HepG2 (cell line): Measurements from ENCODE around the gene NOC2L. TPM values are rescaled to one million over a fixed set of nuclear protein-coding genes. Genes with fewer than 3 reads are reported as not detected.

Experiments used
- ATF7 ChIP-seq, 2 experiments: fragments of 450-650 bp in 1 of 2; sonication (generic) in 1 of 2; formaldehyde crosslinking in 1 of 2; IDR thresholded peaks; 2 replicates each; pipeline versions ENCODE4 v1.4.0 to v1.6.1; 2016 to 2020; ENCODE audit warnings: antibody characterized with exemption in 1 of 2, mild to moderate bottlenecking in 1 of 2, missing genetic modification reagents in 1 of 2
- BORCS8-MEF2B ChIP-seq: sonication (generic); formaldehyde crosslinking; IDR thresholded peaks from 2 replicates; pipeline ENCODE4 v1.8.0; 2022; ENCODE audit warnings: mild to moderate bottlenecking, missing genetic modification reagents
- GTF3A ChIP-seq: sonication (generic); formaldehyde crosslinking; conservative IDR thresholded peaks from 2 replicates; pipeline ENCODE4 v1.4.0; 2020; ENCODE audit warnings: mild to moderate bottlenecking, missing genetic modification reagents
- HNF1B ChIP-seq: sonication (generic); formaldehyde crosslinking; IDR thresholded peaks from 2 replicates; pipeline ENCODE4 v1.5.1; 2020; ENCODE audit warnings: mild to moderate bottlenecking, moderate library complexity, missing genetic modification reagents
- MEF2D ChIP-seq: sonication (generic); formaldehyde crosslinking; IDR thresholded peaks from 2 replicates; pipeline ENCODE4 v1.5.1; 2020; ENCODE audit warnings: mild to moderate bottlenecking, missing genetic modification reagents
- NR2F1 ChIP-seq, 2 experiments: fragments of 450-650 bp in 1 of 2; formaldehyde crosslinking in 1 of 2; IDR thresholded peaks; 2 replicates each; pipeline versions ENCODE4 v1.5.0 to v1.6.1; 2016 to 2020; ENCODE audit warnings: mild to moderate bottlenecking in 1 of 2, missing compliant biosample characterization in 1 of 2, missing genetic modification reagents in 1 of 2, moderate library complexity in 1 of 2
- PAWR ChIP-seq: sonication (generic); formaldehyde crosslinking; IDR thresholded peaks from 2 replicates; pipeline ENCODE4 v1.4.0; 2020; ENCODE audit warnings: missing genetic modification reagents, mild to moderate bottlenecking, borderline replicate concordance
- PPARG ChIP-seq: conservative IDR thresholded peaks from 2 replicates; pipeline ENCODE4 v1.6.1; 2016; ENCODE audit warnings: missing biosample characterization, missing genetic modification reagents
- SNAPC5 ChIP-seq: sonication (generic); formaldehyde crosslinking; IDR thresholded peaks from 2 replicates; pipeline ENCODE4 v1.8.1; 2023; ENCODE audit warnings: mild to moderate bottlenecking, missing genetic modification reagents, borderline replicate concordance
- ZNF12 ChIP-seq: sonication (generic); formaldehyde crosslinking; IDR thresholded peaks from 2 replicates; pipeline ENCODE4 v1.5.0; 2020; ENCODE audit warnings: missing genetic modification reagents
- ZNF570 ChIP-seq: sonication (generic); formaldehyde crosslinking; IDR thresholded peaks from 2 replicates; pipeline ENCODE4 v1.4.0; 2020; ENCODE audit warnings: mild to moderate bottlenecking, missing genetic modification reagents, borderline replicate concordance
- ZNF672 ChIP-seq: sonication (generic); formaldehyde crosslinking; IDR thresholded peaks from 2 replicates; pipeline ENCODE4 v1.8.1; 2022; ENCODE audit warnings: missing genetic modification reagents
- ZNF883 ChIP-seq: sonication (generic); formaldehyde crosslinking; IDR thresholded peaks from 2 replicates; pipeline ENCODE4 v1.5.1; 2020; ENCODE audit warnings: mild to moderate bottlenecking, missing genetic modification reagents; ENCODE audit errors: not compliant biosample characterization
- polyA plus RNA-seq, 8 experiments: library from polyadenylated mRNA; depleted of rRNA in 3 of 8; stranded (reverse) in 7 of 8; unstranded in 1 of 8; fragments of >200 nt; fragmentation: Illumina TruSeq in 4 of 8; extraction: Trizol in 4 of 8; gene quantifications; 2 replicates each; pipeline versions ENCODE4 v1.2.1 to v1.2.3, GENCODE V29; 2011 to 2016; ENCODE audit warnings: low read depth in 4 of 8, missing spikeins in 1 of 8, mixed read lengths in 1 of 8; ENCODE audit not compliant: insufficient read depth in 1 of 8
- total RNA-seq, 5 experiments: library from RNA; depleted of rRNA; stranded (reverse); fragments of >200 nt; fragmentation: Illumina TruSeq; extraction: Trizol; gene quantifications; 2 replicates each; pipeline ENCODE4 v1.2.3, GENCODE V29; 2016; ENCODE audit warnings: low read depth in 1 of 5
- TF ChIP-seq, protein P1 (sequence below): sonication (generic); formaldehyde crosslinking; IDR thresholded peaks from 2 replicates; pipeline ENCODE4 v1.4.0; 2020; ENCODE audit warnings: missing genetic modification reagents
- TF ChIP-seq, protein P2 (sequence below): sonication (generic); formaldehyde crosslinking; IDR thresholded peaks from 2 replicates; pipeline ENCODE4; 2020; ENCODE audit warnings: missing genetic modification reagents, mild to moderate bottlenecking, borderline replicate concordance
- TF ChIP-seq, protein P3 (sequence below): IDR thresholded peaks from 2 replicates; pipeline ENCODE4 v1.6.1; 2016; ENCODE audit warnings: low read depth, missing genetic modification reagents, missing compliant biosample characterization

The NOC2L gene
- total and polyA plus RNA-seq, 2 of the 13 experiments (the other 11 are each of a cell fraction or from before 2014, with no cell fraction given): 32.0 to 103 TPM

DNA sequence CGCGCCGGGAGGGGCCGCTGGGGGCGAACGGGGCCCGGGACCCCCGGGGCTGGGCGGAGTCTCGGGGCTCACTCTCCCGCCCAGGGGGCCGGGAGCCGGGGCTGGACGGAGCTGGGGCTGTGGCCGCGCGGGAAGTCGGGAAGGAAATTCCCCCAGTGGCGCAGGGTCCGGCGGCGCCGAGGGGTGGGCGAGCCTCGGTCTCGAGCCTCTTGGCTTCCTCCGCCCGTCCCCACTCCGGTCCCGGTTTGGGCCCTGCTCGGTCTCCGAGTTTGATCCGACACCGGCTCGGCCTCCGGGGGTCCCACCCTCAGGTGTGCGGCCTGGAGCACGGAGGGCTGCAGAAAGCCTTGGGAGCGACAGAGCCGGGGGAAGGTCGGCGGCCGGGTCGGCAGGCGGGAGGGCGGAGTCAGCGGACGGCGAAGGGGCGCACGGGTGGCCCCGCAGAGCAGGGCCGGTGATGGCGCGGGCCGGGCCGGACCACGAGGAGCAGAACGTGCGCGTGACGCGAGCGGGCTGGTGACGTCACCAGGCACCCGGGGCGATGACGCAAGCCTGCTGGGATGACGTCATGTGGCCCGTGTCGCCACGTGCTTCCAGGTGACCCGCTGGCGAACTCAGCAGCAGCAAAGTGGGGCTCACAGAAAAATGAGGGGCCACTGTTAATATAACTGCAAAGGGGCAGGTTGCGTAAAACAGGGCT, 41.5 kb upstream of the NOC2L start (continued):
- peak; percentile 100 for TF ChIP-seq ATF7 (IDR thresholded peaks at IDR 0.05)
- peak; percentile 100 for TF ChIP-seq ATF7 (CRISPR knock-in tag; IDR thresholded peaks at IDR 0.05)
- TF ChIP-seq, protein P1, sequence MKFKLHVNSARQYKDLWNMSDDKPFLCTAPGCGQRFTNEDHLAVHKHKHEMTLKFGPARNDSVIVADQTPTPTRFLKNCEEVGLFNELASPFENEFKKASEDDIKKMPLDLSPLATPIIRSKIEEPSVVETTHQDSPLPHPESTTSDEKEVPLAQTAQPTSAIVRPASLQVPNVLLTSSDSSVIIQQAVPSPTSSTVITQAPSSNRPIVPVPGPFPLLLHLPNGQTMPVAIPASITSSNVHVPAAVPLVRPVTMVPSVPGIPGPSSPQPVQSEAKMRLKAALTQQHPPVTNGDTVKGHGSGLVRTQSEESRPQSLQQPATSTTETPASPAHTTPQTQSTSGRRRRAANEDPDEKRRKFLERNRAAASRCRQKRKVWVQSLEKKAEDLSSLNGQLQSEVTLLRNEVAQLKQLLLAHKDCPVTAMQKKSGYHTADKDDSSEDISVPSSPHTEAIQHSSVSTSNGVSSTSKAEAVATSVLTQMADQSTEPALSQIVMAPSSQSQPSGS (CRISPR knock-in tag): peak; percentile 100
- TF ChIP-seq, protein P2, sequence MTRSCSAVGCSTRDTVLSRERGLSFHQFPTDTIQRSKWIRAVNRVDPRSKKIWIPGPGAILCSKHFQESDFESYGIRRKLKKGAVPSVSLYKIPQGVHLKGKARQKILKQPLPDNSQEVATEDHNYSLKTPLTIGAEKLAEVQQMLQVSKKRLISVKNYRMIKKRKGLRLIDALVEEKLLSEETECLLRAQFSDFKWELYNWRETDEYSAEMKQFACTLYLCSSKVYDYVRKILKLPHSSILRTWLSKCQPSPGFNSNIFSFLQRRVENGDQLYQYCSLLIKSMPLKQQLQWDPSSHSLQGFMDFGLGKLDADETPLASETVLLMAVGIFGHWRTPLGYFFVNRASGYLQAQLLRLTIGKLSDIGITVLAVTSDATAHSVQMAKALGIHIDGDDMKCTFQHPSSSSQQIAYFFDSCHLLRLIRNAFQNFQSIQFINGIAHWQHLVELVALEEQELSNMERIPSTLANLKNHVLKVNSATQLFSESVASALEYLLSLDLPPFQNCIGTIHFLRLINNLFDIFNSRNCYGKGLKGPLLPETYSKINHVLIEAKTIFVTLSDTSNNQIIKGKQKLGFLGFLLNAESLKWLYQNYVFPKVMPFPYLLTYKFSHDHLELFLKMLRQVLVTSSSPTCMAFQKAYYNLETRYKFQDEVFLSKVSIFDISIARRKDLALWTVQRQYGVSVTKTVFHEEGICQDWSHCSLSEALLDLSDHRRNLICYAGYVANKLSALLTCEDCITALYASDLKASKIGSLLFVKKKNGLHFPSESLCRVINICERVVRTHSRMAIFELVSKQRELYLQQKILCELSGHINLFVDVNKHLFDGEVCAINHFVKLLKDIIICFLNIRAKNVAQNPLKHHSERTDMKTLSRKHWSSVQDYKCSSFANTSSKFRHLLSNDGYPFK (CRISPR knock-in tag): no peak; the same call in 1 of the 2 replicates
- TF ChIP-seq ZNF672: no peak
- no peak for TF ChIP-seq NR2F1 (CRISPR knock-in tag; IDR thresholded peaks at IDR 0.05)
- TF ChIP-seq ZNF570: no peak
- TF ChIP-seq HNF1B: peak; percentile 75; the same call in 1 of the 2 replicates
- TF ChIP-seq, protein P3, sequence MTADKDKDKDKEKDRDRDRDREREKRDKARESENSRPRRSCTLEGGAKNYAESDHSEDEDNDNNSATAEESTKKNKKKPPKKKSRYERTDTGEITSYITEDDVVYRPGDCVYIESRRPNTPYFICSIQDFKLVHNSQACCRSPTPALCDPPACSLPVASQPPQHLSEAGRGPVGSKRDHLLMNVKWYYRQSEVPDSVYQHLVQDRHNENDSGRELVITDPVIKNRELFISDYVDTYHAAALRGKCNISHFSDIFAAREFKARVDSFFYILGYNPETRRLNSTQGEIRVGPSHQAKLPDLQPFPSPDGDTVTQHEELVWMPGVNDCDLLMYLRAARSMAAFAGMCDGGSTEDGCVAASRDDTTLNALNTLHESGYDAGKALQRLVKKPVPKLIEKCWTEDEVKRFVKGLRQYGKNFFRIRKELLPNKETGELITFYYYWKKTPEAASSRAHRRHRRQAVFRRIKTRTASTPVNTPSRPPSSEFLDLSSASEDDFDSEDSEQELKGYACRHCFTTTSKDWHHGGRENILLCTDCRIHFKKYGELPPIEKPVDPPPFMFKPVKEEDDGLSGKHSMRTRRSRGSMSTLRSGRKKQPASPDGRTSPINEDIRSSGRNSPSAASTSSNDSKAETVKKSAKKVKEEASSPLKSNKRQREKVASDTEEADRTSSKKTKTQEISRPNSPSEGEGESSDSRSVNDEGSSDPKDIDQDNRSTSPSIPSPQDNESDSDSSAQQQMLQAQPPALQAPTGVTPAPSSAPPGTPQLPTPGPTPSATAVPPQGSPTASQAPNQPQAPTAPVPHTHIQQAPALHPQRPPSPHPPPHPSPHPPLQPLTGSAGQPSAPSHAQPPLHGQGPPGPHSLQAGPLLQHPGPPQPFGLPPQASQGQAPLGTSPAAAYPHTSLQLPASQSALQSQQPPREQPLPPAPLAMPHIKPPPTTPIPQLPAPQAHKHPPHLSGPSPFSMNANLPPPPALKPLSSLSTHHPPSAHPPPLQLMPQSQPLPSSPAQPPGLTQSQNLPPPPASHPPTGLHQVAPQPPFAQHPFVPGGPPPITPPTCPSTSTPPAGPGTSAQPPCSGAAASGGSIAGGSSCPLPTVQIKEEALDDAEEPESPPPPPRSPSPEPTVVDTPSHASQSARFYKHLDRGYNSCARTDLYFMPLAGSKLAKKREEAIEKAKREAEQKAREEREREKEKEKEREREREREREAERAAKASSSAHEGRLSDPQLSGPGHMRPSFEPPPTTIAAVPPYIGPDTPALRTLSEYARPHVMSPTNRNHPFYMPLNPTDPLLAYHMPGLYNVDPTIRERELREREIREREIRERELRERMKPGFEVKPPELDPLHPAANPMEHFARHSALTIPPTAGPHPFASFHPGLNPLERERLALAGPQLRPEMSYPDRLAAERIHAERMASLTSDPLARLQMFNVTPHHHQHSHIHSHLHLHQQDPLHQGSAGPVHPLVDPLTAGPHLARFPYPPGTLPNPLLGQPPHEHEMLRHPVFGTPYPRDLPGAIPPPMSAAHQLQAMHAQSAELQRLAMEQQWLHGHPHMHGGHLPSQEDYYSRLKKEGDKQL: no peak; the same call in 1 of the 2 replicates
- 0 out of 2 replicates have a peak, but pooled peaks have one; percentile 31 for TF ChIP-seq GTF3A (CRISPR knock-in tag)
- no peak for TF ChIP-seq PAWR
- TF ChIP-seq ZNF12 (CRISPR knock-in tag): 0 out of 2 replicates have a peak, but pooled peaks have one; percentile 34
- no peak for TF ChIP-seq SNAPC5 (CRISPR knock-in tag)
- TF ChIP-seq BORCS8-MEF2B (CRISPR knock-in tag): 0 out of 2 replicates have a peak, but pooled peaks have one; percentile 35
- TF ChIP-seq ZNF883: peak; percentile 29
- TF ChIP-seq PPARG: peak; percentile 35; the same call in 1 of the 2 replicates
- peak; percentile 69; the same call in 1 of the 2 replicates for TF ChIP-seq MEF2D (CRISPR knock-in tag)
